IPS DF 19.7 (cell line): ENCODE measurements around the gene FOXL3.

ENCODE experiments used
- DNase-seq: peaks from one replicate; pipeline ENCODE4 v3.0.0-alpha.2; 2013; ENCODE audit warnings: low read depth, low spot score

The FOXL3 gene

DNA sequence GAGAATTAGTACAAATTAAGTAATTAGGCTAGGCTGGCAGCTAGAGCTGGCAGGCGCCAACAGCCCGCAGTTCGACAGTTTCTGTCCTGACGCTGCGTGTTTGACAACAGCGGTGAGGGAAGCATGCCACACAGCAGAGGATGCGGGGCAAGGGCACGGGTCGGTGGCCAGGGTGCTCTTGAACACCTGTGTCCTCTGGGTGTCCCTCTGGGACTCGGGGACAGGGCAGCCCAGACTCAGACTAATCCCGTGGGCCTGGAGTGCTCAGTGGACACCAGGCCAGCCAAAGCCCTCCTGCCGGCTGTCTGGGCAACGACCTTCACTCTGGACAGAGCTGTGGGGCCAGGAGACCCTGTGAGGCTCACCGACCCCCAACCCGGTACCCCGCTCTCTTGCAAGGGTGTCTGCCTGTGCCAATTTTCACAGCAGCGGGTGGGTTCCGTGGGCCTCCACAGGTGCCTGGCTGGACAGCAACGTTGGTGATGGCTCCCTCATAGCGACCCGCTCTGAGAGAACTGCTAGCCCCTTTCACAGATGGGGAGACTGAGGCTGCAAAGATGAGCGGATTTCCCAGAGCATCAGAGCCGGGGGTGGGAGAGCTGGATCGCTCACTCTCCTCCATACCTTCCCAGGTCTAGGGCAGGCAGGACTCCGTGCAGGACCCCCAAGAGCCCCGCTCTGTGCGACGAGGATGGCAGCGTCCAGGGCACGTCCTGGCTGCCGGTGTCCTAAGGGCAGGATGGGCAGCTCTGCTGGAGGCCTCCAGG is 48.5 kb downstream of the FOXL3 start:
- no peak for DNase-seq

DNA sequence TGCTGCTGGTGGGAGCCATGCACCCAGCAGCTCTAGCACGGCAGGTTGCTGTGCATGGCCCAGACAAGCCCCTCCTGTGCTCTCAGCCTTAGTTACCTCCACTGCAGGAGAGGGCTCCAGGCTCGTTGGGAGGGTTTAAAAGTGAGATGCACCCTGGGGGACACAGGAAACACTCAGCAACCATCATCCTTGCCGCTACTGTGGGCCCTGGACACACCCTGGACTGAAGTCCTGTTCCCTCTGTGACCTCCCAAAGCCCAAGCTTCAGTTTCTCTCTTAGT is 49.0 kb downstream of the FOXL3 start:
- no peak for DNase-seq

DNA sequence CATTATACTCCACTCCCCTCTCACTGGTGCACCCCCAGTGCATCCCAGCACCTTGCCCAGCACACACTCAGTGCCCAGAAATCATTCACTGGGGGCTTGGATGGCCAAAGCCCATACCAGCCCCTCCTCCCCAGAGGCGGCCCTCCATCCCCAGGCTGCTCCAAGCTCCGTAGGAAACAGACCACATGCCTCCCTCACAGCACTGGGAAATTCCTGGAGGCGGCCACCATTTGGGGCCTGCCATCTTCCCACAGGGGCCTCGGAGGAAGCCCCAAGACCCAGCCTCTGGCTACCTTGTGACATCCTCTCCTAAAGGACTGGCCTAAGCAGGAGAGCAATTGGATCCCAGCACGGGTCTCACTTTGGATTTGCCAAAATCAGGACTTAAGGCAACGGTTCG is 49.7 kb downstream of the FOXL3 start:
- no peak for DNase-seq

DNA sequence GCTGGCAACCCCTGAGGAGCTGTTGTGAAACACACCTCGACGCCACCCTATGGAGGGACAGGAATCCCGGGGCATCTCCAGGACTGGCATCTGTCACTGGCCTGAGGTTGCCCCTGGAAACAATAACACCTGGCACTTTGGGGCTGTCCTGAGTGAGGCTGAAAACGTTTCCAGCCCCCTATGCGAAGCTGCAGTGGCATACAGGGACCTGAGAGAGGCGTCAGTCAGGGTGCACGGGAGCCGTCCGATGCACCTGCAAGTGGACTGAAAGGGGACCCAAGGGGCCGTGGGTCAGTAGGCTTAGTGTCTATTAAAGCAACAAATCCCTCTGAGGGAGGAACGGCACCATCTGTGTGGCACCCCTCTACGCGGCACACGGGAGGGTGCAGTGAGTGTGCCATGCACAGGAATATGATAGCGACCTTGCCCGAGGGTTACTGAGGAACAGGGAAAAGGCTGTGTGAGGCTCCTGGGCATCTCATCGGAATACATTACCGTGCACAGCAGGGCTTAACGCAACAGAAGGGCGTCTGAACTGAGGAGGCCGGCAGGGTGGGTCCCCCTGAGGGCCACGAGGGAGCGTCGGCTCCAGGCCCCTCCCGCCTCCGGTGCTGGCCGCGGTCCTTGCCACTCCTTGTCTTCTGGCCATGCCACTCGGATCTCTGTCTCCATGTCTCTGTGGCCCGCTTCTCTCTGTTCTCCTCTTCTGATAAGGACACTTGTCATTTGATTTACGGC is 50.4 kb downstream of the FOXL3 start:
- DNase-seq: no peak
